GM12874 (cell line): ENCODE results near the gene MYO18A.
A peak's percentile ranks its signal among the peaks of the same experiment; 100 is the strongest.

Source experiments
- TF ChIP-seq, protein P1 (sequence below): IDR thresholded peaks from 2 replicates; pipeline ENCODE4 v1.5.1; 2011; ENCODE audit warnings: low read depth, mild to moderate bottlenecking, control low read depth, low read length, moderate library complexity; ENCODE audit not compliant: insufficient read depth

MYO18A gene, protein sequence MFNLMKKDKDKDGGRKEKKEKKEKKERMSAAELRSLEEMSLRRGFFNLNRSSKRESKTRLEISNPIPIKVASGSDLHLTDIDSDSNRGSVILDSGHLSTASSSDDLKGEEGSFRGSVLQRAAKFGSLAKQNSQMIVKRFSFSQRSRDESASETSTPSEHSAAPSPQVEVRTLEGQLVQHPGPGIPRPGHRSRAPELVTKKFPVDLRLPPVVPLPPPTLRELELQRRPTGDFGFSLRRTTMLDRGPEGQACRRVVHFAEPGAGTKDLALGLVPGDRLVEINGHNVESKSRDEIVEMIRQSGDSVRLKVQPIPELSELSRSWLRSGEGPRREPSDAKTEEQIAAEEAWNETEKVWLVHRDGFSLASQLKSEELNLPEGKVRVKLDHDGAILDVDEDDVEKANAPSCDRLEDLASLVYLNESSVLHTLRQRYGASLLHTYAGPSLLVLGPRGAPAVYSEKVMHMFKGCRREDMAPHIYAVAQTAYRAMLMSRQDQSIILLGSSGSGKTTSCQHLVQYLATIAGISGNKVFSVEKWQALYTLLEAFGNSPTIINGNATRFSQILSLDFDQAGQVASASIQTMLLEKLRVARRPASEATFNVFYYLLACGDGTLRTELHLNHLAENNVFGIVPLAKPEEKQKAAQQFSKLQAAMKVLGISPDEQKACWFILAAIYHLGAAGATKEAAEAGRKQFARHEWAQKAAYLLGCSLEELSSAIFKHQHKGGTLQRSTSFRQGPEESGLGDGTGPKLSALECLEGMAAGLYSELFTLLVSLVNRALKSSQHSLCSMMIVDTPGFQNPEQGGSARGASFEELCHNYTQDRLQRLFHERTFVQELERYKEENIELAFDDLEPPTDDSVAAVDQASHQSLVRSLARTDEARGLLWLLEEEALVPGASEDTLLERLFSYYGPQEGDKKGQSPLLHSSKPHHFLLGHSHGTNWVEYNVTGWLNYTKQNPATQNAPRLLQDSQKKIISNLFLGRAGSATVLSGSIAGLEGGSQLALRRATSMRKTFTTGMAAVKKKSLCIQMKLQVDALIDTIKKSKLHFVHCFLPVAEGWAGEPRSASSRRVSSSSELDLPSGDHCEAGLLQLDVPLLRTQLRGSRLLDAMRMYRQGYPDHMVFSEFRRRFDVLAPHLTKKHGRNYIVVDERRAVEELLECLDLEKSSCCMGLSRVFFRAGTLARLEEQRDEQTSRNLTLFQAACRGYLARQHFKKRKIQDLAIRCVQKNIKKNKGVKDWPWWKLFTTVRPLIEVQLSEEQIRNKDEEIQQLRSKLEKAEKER (N-terminal part only)

DNA sequence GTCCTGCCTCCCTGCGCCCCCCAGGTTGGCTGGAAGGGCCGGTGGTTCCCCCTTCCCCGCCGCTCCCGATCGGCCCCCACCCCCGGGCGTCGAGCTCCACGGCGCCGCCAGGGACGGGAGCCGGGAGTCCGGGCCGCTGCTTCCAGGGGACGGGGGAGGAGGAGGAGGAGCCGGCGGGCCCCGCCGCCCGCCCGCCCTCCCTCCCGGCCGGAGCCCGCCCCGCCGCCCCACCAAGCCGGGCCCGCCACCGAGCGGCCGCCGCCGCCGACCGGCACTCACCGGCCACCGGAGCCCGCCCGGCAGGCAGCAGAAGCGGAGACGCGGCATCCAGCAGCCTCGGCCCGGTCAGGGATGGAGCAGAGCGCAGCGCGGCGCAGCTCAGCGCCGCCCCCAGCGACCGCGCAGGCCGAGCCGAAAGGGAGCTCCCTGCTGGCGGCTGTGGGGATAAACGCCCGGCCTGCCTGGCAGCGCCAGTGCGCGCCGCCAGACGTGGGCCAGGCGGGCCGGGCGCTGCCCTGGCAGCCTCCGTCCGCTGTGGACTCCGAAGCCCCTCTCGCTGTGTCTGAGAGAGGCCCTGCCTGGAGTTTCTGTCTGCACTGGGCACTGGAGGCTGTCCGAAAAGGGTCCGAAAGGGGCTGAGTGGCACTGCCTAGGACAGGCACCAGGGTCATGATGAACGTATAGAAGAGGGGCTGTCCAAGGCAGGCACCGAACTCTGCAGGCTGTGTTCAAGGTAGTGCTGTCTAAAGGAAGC, at the start of gene MYO18A:
TSS of gene MYO18A (minus strand) at position 365 of the 754 bp plus-strand sequence. CDS start 13,458 bp downstream, outside the sequence.
- TF ChIP-seq, protein P1, sequence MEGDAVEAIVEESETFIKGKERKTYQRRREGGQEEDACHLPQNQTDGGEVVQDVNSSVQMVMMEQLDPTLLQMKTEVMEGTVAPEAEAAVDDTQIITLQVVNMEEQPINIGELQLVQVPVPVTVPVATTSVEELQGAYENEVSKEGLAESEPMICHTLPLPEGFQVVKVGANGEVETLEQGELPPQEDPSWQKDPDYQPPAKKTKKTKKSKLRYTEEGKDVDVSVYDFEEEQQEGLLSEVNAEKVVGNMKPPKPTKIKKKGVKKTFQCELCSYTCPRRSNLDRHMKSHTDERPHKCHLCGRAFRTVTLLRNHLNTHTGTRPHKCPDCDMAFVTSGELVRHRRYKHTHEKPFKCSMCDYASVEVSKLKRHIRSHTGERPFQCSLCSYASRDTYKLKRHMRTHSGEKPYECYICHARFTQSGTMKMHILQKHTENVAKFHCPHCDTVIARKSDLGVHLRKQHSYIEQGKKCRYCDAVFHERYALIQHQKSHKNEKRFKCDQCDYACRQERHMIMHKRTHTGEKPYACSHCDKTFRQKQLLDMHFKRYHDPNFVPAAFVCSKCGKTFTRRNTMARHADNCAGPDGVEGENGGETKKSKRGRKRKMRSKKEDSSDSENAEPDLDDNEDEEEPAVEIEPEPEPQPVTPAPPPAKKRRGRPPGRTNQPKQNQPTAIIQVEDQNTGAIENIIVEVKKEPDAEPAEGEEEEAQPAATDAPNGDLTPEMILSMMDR: peak; percentile 98

DNA sequence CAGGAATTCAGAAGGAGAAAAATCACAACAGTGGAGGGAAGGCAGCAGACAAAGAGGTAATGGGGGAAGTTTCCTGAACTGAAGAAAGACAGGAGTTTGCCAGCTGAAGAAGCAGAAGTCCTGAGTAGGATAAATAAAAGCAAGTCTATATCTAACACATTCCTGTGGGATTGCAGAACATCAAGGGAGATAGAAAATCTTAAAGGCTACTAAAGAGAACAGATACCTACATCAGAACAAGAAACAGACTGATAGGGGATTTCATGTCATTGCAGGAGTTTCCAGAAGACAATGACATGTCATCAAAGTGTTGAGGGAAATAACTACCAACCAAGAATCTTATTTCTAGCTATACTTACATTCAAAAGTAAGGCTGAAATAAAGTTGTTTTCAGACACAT, 45.2 kb upstream of the MYO18A start:
- TF ChIP-seq, protein P1: no peak

DNA sequence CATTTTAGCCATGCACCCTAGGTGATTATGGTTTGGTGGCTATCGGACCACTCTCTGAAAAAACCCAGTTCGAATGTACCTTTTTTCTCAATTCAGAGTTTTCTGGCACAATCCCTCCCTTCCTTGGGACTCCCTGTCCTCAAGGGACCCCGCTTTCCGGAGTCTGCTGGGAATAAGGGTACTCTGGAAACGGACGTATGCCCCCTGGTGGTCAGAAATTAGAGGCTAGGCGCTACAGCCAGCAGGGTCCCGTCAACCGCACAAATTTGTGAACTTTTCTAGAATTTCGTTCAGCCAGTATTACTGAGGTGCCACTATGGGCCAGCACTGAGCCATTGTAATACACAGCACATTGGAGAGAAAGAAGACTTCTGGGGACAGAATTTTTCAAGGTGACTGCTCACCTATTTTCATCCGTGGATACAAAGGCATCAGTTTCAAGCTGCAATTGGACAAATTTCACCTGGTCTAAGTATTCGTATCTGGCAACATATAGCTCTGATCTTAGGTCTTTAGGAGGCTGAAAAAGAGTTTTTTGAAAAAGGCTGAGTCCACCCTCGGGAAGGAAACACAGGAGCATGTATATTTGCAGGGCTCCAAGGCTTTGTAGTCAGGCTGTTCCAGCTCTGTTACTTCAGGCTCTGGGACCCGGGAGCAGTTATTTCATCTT, 39.3 kb upstream of the MYO18A start:
- TF ChIP-seq, protein P1: peak; percentile 81

DNA sequence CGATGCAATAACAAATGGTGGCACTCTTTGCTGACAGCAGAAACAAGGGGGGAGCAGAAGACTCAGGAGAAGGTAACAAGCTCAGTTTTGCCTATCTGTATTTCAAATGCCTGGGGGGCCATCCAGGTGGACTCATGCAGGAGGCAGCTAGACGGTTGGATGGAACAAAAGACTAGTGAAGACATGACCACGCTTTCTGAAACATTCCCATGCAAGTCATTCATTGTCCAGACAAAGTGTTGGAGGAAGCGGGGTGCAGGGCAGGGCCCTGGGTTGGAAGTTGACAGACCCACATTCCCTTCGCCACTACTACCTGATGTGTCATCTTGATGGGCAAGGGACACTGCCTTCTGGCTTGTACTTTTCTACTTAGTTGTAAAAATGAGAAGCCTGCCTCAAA, 36.7 kb upstream of the MYO18A start:
- TF ChIP-seq, protein P1: no peak

DNA sequence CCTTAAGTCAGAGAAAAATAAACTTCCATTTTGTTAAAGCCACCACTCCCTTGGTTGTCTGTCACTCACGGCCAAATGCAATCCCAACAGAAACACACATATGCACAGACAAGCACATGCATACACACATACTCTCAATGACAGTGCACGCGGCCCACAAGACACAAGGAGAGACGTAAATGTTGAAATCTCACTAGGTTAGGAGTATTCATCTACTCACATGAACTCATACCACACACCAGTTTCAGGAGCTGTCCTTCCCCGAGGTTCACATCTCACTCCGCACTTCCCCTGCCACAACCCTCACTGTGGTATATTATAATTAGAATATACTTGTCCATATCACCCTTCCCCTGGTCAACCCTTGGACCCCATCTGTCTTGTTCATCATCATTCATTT, 36.0 kb upstream of the MYO18A start:
- TF ChIP-seq, protein P1: no peak

DNA sequence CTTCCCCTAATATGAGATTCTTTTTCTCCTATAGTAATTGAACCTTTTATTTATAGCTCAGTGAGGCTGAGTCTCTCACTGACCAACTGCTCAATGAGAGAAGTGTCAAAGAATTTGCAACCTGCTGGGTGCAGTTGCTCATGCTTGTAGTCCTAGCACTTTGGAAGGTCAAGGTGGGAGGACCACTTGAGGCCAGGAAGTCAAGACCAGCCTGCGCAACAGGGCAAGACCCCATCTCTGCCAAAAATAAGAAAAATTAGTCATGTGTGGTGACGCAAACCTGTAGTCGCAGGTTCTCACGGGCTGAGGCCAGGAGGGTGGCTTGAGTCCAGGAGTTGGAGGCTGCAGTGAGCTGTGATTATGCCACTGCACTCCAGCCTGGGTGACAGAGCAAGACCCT, 35.5 kb upstream of the MYO18A start:
- TF ChIP-seq, protein P1: no peak
